ENCODE results near the gene NFYB.

- no peak for TF ChIP-seq CTCF (IDR thresholded peaks at IDR 0.05)
- TF ChIP-seq POLR2A (IDR thresholded peaks at IDR 0.05), result no peak
Observed at GRCh38 chr12:104163631-104164030, 25.6 kb upstream of the NFYB start.
